Neural cell (in vitro differentiated cells): Measurements from ENCODE around the gene CNFN.

Source experiments
- CTCF ChIP-seq: fragments of 450-650 bp; IDR thresholded peaks from 2 replicates; pipeline ENCODE4 v1.5.1; 2014; ENCODE audit warnings: antibody characterized with exemption, mild to moderate bottlenecking, moderate library complexity; ENCODE audit not compliant: poor library complexity, severe bottlenecking
- EZH2 ChIP-seq: fragments of 200-600, 300-800 bp; shearing (Covaris generic), sonication (generic); IDR thresholded peaks from 2 replicates; pipeline ENCODE4 v1.6.1; 2014; ENCODE audit warnings: antibody characterized with exemption, low read length, borderline replicate concordance, mild to moderate bottlenecking; ENCODE audit not compliant: insufficient read depth, poor library complexity, severe bottlenecking
- MXI1 ChIP-seq: fragments of 450-650 bp; conservative IDR thresholded peaks from 2 replicates; pipeline ENCODE4 v1.6.1; 2014; ENCODE audit warnings: antibody characterized with exemption, mild to moderate bottlenecking; ENCODE audit not compliant: poor library complexity, severe bottlenecking
- POLR2AphosphoS5 ChIP-seq: IDR thresholded peaks from 2 replicates; pipeline ENCODE4 v1.6.1; 2012
- RAD21 ChIP-seq: fragments of 450-650 bp; conservative IDR thresholded peaks from 2 replicates; pipeline ENCODE4 v1.6.1; 2014; ENCODE audit warnings: antibody characterized with exemption, mild to moderate bottlenecking, moderate library complexity
- REST ChIP-seq: IDR thresholded peaks from 2 replicates; pipeline ENCODE4 v1.6.1; 2012; ENCODE audit warnings: borderline replicate concordance
- SMC3 ChIP-seq: fragments of 450-650 bp; conservative IDR thresholded peaks from 2 replicates; pipeline ENCODE4 v1.6.1; 2014; ENCODE audit warnings: antibody characterized with exemption, mild to moderate bottlenecking, moderate library complexity; ENCODE audit not compliant: poor library complexity
- TAF1 ChIP-seq: IDR thresholded peaks from 2 replicates; pipeline ENCODE4 v1.6.1; 2012; ENCODE audit warnings: low read depth

GRCh38 chr19:42376177-42376555 lies 13.9 kb downstream of the CNFN start:
- TF ChIP-seq POLR2AphosphoS5 (no peak), SMC3 (no peak), CTCF (no peak), EZH2 (no peak), TAF1 (no peak), MXI1 (no peak), RAD21 (no peak), REST (no peak)
